DMS53 (cell line): ENCODE data around the gene GGA1.
"Not testable (repeated sequence)": the region's sequence is repeated elsewhere in the genome, so short reads cannot be mapped to it uniquely, and the experiment has no call there.

Experiments
- DNase-seq: peaks from one replicate; lab custom pipeline; 2025; lab: John Stamatoyannopoulos, UW

GGA1 gene

DNA sequence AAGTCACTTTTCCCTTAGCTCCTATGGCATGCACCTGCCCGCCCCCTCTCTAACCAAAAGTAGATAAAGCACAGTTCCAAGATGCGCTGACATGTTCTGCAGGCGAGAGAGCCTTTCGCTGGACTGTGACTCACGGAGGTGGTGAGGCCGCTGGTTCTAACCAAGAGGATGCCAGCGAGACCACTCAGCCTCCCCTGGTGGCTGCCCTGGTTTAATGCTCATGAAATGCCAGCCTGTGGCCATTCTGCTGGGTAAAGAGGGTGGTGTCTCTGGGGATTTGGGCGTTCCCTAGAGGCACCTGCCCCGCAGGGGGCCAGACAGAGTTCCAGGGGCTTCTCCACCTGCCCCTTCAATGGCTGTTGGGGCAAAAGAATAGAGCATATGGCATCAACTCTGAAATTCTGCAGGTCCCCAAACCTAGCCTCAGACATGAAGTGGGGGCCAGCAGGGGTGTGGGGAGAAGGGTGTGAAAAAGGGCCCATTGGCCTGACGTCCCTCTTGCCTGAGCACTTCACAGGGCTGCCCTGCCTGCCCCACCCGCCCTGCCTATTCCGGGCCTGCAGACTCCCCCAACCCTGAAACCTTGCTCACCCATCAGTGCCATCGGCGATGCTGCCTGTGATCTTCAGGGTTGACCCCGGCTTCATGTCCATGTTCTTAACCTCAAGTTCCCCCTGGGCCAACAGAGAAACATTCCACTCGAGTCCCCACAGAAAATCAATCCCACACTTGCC is 37.2 kb upstream of the GGA1 start:
- no peak for DNase-seq

DNA sequence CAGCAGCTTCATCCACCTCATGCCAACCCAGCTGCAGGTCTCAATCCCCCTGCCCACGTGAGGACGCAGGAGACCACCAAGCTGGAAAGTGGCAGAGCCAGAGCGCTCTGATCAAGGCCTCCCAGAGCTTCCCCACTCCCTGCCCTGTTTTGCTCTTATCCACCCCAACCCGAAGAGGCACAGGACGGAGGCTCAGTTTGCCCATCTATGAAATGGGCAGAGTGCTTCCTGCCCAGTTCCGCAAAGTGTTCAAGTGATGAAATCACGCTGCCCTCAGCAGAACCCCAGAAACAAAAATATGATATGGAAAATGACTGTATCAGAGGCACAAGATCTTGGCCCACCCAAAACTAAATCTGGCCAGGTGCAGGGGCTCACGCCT is 36.7 kb upstream of the GGA1 start:
- no peak for DNase-seq

DNA sequence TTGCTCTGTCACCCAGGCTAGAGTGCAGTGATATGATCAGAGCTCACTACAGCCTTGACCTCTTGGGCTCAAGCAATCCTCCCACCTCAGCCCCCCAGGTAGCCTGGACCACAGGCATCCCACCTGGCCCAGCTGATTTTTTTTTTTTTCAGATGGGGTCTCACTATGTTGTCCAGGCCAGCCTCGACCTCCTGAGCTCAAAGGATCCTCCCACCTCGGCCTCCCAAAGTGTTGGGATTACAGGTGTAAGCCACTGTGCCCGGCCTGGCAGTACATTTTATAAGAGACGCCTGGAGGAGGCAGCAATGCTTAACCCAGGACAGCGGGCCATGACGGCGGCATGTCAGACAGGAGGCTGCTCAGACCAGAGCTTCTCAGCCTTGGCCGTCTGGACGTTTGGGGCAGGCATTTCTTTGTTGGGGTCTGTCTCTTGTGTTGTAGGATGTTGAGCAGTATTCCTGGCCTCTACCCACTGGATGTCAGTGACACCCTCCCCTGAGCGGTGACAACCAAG is 33.1 kb upstream of the GGA1 start:
- no peak for DNase-seq

DNA sequence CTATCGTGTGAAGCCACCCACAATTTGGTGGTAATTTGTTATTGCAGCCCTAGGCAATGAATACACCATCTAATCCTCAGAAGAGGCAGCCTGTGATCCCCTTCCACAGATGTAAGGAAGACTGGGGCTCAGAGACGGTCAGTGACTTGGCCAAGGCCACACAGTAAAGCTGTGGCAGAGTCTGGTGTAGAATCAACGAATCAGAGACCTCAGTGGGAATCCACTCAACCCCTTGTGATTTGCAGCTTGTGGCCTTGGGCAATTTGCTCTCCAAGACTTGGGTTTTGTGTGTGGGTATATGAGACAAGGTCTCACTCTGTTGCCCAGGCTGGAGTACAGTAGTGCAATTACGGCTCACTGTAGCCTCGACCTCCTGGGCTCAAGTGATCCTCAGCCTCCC is 30.6 kb upstream of the GGA1 start:
- no peak for DNase-seq

DNA sequence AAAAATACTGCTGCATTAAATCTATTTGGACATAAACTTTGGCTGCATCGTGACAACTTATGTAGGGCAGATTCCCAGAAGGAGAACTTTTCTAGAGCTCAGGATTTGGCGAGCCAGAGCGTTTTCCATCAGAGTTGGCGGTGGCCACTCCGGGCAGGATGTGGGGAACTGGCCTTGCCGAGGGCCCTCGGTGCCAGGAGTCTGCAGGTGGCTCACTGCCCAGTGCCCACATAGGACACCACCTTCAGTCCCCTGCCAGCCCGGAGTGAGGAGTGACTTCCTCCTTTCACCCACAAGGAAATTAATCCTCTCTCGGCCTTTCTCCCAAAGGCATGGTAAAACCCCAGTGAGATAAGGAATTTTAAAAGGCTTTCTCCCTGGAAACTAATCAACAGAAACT is 27.1 kb upstream of the GGA1 start:
- DNase-seq, result no peak

DNA sequence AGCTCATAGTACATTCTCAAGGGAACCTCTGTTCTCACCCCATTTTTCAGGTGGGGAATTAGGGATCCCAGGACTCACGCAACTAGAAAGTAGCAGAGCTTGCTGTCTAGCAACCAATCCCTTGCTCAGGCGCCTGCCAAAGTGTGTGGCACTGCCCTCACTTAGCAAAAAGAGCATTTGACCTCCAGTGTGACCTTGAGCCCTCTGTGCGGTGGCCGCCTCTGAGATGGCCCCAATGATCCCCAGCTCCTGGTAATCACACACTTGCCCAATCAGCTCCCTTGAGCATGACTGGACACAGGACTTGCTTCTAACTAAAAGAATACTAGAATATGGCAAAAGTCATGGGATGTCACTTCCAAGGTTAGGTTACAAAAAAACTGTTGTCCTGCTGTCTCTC is 26.1 kb upstream of the GGA1 start:
- no peak for DNase-seq

DNA sequence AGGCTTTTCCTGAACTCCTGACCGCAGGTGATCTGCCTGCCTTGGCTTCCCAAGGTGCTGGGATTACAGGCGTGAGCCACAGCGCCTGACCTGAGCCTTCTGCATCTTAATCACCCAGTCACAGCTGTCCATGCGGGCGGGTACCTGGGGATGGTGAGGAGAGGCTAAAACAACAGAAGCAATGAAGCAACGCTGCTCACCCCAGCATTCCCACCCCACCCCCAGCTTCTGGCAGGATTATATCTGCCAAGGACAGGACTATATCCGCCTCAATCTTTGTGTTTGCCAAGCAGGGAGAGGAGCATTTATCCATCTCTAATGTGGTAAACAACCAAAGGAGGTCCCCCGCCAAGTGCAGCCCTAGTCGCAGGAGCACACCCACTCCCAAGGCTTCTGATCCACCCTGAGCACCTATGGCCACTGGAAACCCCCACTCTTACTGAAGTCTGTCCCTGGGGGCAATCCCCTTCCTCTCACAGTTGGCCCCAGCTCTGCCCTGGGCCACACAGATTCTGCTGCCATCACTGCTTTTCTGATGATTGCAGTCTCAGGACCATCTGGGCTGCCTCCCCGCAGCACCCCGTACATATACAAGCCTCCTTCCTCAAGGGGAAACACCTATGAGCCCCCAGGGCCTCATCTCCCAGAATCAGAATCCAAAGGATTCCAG is 20.0 kb upstream of the GGA1 start:
- DNase-seq, result no peak

DNA sequence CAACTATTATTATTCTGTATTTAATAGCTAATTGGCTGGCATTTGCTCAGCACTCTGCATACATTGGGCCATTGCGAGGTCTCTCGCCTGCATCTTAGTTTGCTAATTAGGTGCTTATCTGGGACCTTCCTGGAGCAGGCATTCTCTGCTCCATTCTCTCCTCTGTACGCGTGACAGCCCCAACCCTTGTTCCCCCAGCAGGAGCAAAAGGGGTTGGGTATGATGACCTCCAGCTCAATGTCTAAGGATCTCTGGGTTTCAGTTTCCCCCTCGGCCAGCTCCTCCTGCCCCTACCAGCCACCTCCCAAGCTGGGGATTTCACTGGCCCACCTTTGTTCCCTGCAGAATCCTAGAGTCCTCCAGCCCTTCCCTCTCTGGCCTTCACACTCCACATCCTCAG is 19.0 kb upstream of the GGA1 start:
- no peak for DNase-seq

DNA sequence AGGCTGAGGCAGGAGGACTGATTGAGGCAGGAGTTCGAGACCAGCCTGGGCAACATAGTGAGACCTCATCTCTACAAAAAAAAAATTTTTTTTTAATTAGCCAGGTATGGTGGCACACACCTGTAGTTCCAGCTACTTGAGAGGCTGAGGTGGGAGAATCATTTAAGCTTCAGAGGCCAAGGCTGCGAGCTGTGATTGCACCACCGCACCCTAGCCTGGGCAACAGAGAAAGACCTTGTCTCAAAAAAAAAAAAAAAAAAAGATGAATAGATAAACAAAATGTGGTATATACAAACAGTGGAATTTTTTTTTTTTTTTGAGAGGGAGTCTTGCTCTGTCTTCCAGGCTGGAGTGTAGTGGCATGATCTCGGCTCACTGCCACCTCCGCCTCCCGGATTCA is 17.6 kb upstream of the GGA1 start:
- DNase-seq, result not testable (repeated sequence)

DNA sequence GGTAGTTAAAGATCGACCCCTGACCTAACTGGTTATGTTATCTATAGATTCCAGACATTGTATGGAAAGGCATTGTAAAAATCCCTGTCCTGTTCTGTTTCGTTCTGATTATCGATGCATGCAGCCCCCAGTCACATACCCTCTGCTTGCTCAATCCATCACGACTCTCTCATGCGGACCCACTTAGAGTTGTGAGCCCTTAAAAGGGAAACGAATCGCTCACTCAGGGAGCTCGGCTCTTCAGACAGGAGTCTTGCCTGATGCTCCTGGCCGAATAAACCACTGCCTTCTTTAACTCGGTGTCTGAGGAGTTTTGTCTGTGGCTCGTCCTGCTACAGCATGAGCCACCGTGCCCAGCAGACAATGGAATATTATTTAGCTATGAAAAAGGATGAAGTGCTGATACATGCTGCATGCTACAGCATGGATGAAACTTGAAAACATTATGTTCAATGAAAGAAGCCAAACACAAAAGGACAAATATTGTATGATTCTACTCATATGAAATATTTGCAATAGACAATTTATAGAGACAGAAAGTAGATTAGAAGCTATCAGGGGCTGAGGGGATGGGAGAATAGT is 16.7 kb upstream of the GGA1 start:
- DNase-seq, result no peak

DNA sequence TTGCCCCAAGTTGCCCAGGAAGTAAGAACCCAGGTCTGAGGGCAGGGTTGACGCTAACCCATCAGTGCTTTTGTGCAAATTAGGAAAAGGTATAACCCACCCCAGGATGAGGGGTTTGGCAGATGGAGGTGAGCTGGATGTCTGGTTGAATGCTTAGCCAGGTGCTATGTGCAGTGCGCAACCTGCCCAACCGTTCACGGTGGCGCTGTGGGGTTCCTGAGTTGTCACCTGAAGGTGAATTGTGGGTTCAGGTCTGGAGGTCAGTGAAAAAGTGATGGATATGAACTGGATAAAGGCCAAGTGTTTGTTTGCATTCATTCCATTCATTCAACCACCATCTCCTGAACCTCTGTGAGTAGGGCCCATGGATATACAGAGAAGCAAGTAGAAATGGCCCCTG is 14.4 kb upstream of the GGA1 start:
- DNase-seq, result no peak

DNA sequence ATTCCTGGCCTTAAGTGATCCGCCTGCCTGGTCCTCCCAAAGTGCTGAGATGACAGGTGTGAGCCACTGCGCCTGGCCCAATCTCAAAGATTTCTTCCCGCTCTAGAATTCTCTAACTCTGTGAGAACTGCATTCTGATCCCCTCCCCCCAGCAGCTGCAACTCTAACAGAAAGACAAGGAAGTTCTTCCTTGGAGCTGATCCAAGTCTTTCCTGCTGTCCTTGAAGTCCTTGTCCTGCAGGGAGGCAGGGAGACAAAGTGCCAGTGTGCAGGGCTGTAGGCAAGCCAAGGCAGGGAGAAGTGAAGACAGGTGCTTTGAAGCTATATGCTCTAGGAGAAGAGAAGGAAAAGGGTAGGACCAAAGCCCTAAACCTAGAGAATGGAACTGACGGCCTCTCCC is 9.5 kb upstream of the GGA1 start:
- DNase-seq, result peak; percentile 56

DNA sequence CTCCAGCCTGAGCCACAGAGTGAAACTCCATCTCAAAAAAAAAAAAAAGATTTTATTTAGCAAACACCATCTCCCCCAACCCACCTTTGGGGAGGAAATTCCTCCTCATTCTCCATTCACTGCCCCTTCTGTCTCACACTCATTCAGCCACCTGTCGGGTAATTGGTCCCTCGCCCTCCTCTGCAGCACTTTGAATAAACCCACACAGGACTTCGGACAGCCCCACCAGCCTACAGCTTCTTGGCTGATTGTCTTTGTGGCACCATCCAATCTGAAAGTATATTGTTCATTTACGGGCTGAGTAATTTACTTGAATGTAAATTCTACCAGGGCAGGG is 7.5 kb upstream of the GGA1 start:
- DNase-seq, result no peak

DNA sequence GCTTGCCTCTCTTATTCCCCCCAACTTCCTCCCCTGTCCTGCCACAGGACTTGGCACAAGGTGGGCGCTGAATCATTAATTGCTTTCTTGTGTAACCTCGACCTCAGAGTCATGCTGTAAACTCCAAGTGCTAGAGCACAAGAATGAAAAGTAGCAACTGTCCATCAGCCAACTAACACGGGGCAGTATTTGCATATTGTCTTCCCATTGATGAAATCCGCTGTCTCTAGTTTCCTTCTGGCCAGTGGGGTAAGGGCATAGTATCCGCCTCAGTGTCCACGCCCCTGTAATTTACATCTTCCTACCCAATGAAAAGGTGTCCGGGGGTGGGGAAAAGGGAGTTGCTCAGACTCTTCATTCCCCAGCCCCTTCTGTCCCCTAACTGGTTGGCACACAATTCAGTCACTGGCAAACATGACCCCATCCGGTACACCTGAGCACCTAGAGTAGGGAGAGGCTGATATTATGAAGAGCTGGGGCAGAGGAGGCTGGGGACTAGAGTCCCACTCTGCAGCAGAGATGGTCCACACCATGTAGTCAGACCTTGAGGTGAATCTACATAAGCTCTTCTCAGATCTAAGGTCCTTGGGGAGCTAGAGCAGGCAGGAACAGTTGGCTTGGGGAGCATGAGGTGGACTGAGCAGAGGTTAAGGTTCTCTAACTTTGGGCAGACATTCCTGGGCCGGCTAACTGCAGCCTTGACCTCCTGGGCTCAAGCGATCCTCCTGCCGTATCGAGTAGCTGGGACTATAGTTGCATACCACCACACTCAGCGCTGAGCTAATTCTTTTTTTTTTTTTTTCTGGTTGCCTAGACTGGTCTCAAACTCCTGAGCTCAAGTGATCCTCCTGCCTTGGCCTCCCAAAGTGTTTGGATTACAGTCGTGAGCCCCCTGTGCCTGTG is 6.8 kb upstream of the GGA1 start:
- DNase-seq, result peak; percentile 37

DNA sequence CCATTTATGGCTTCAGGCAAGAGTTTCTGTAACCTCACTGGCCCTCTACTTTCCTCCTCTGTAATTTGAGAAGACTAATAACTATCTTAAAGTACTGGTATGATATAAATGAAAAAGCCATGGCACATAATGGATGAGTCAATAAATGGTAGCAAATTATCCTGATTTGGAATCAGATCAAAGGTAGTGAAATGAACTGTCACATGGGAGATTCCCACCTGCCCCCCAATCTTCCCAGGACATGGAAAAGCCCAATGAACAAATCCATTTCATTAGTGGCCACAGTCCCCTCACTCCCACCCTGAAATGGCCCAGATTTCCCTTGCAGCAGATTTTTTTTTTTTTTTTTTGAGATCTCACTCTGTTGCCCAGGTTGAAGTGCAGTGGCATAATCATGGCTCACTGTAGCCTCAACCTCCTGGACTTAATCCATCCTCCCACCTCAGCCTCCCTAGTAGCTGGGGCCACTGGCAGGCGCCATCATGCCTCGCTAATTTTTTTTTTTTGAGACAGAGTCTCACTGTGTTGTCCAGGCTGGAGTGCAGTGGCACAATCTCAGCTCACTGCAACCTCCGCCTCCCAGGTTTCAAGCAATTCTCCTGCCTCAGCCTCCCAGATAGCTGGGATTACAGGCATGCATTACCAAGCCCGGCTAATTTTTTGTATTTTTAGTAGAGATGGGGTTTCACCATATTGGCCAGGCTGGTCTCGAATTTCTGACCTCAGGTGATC is 5.9 kb upstream of the GGA1 start:
- DNase-seq, result not testable (repeated sequence)

DNA sequence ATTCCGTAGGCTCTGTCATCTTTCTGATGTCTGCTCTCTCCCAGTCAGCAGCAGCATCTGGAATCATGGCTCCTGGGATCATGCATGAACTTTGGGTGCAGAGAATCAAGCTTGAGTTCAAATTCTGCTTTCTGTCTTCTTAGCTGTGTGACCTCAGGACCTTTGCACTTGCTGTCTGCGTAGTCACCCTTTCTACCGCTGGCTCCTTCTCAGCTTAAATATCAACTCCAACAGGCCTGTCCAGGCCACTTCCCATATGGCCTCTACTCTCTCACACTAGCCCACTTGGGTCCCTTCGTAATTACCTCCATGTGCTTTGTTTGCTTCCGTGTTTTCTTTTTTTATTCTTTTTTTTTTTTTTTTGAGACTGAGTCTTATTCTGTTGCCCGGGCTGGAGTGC is 4.6 kb upstream of the GGA1 start:
- DNase-seq, result no peak

DNA sequence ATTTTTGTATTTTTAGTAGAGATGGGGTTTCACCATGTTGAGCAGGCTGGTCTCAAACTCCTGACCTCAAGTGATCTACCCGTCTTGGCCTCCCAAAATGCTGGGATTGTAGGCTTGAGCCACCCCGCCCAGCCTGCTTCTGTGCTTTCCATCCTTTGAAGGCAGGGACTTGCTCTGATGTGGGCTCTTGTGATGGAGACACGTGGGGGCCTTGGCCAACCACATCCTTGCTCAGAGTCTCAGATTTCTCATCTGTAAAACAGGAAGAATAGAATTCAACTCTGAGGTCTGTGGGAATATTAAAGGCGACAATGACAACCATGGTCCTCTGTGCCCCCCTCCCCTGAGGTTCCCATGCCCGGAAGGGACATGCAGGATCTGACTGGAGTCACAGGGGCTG is 3.8 kb upstream of the GGA1 start:
- DNase-seq, result no peak

DNA sequence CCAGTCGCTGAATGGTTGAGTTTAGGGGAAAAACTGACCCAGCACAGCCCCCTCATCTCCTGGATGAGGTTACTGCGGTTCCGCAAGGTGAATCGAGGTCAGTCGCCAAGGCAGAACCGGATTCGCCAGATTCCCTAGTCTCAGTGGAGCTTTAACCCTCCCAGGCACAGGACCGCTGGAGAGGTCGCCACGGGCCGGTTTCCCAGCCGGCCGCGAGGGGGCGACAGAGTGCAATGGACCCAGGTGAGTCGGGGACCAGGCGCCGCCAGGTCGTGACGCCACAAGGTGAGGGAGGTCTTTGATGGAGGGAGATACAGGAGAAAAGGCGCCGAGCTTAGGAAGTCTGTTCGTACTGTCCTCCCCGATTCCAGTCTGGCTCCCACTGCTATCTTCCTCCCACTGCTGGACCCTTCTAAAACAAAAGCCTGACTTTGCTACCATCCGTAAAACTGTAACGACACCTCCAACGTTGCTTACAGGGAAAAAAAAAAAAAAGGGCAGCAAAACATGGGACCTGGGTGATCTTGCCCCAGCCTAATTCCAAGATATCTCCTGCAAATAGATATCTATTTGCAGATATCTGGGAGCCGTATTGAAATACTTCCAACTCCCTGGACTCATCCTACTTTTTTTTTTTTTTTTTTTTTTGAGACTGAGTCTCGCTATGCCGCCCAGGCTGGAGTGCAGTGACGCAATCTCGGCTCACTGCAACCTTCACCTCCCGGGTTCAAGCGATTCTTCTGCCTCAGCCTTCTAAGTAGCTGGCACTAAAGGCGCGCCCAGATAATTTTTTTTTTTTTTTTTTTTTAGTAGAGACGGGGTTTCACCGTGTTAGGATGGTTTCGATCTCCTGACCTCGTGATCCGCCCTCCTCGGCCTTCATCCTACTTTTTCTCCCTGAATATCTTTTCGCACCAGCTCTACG is 1.4 kb upstream of the GGA1 start:
- peak; percentile 86 for DNase-seq

DNA sequence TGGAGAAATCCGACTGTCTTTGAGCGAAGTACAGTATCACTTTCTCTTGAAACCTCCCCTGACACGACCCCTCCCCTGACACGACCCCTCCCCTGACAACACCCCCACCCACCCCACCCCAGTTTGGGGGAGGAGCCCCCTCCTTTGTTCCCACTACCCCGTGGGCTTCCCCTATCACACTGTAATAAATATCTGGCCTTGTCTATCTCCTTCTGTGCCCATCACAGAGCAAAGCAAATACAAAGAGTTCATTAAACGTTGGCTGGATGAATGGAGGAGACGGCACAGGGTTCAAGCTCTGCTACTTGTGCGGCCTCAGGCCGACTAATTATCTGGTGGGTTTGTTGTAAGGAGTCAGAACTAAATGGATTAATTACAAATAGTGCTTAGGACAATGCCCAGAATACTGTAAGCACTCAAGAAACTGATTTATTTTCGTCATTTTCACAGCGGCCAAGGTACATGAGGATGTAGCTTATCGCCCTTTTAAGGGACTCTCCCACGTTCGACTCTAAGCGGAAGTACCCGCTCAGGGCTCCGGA is 628 bp upstream of the GGA1 start:
- no peak for DNase-seq
